Endothelial cell of umbilical vein (primary cell): Measurements from ENCODE around the gene ZNF418. TPM values are rescaled to one million over a fixed set of nuclear protein-coding genes. Genes with fewer than 3 reads are reported as not detected.

Source experiments
- BruUV-seq: library from RNA; stranded (reverse); fragments of 400-500 nt; replicated peaks from 2 replicates; lab custom pipeline; 2021; lab: Mats Ljungman, UMichigan
- CTCF ChIA-PET: fragments of 300-600, 350-600 bp; sonication (Branson Sonifier 250); formaldehyde crosslinking; loops from one replicate; lab custom pipeline; 2021; ENCODE audit warnings: antibody characterized with exemption, inconsistent platforms; lab: Charles Lee
- POLR2A ChIA-PET: fragments of 300-600, 350-600 bp; sonication (Branson Sonifier 250); formaldehyde crosslinking; loops from one replicate; lab custom pipeline; 2021; ENCODE audit warnings: antibody characterized with exemption, inconsistent platforms; lab: Charles Lee
- DNase-seq: peaks from one replicate; pipeline ENCODE4 v3.0.0-alpha.2; 2011; ENCODE audit warnings: low read depth, low spot score
- FAIRE-seq: peaks from 2 replicates; lab custom pipeline; 2011; peaks lifted over from hg19 to GRCh38; lab: Jason Lieb, UNC
- H2AFZ ChIP-seq: 2 replicates; pipeline ENCODE4 v1.6.0; 2012; ENCODE audit warnings: low read depth, low read length, control low read depth, inconsistent platforms
- H3K27ac ChIP-seq: 2 replicates; pipeline ENCODE4 v1.5.1; 2011; ENCODE audit warnings: low read depth, mild to moderate bottlenecking, control low read depth, low read length, moderate library complexity; ENCODE audit not compliant: insufficient read depth
- H3K27me3 ChIP-seq, 2 experiments: 2 replicates each; pipeline versions ENCODE4 v1.6.0 to v1.6.1; 2011; ENCODE audit warnings: low read length in 2 of 2, mixed read lengths in 1 of 2; ENCODE audit not compliant: control insufficient read depth in 2 of 2, insufficient read depth in 2 of 2
- H3K36me3 ChIP-seq, 2 experiments: 2 replicates in 1 of 2; 3 replicates in 1 of 2; pipeline ENCODE4 v1.5.1; 2011; ENCODE audit warnings: low read length in 2 of 2, mild to moderate bottlenecking in 1 of 2, moderate library complexity in 1 of 2; ENCODE audit not compliant: control insufficient read depth in 2 of 2, insufficient read depth in 2 of 2; ENCODE audit errors: extremely low read depth in 1 of 2
- H3K4me1 ChIP-seq: 3 replicates; pipeline ENCODE4 v1.5.1; 2011; ENCODE audit warnings: mild to moderate bottlenecking, low read length; ENCODE audit not compliant: control insufficient read depth, insufficient read depth; ENCODE audit errors: extremely low read depth
- H3K4me2 ChIP-seq: 2 replicates; pipeline ENCODE4 v1.6.1; 2011; ENCODE audit warnings: low read length, control low read depth, mixed read lengths; ENCODE audit not compliant: insufficient read depth
- H3K4me3 ChIP-seq, 3 experiments: fragments of 200-600 bp in 1 of 3; sonication (generic), shearing (Covaris generic) in 1 of 3; replicated peaks in 1 of 3; 2 replicates each; pipeline ENCODE4 v1.5.1; 2011 to 2016; ENCODE audit warnings: control low read depth in 3 of 3, low read length in 3 of 3, mild to moderate bottlenecking in 2 of 3, inconsistent platforms in 1 of 3, low read depth in 1 of 3, moderate library complexity in 1 of 3; ENCODE audit not compliant: insufficient read depth in 1 of 3
- H3K79me2 ChIP-seq: 2 replicates; pipeline ENCODE4 v1.6.0; 2012; ENCODE audit warnings: low read length, inconsistent platforms; ENCODE audit not compliant: control insufficient read depth, insufficient read depth
- H3K9ac ChIP-seq: replicated peaks from 2 replicates; pipeline ENCODE3; 2011; ENCODE audit warnings: low read length, control low read depth; ENCODE audit not compliant: insufficient read depth; ENCODE audit errors: extremely low read depth
- H3K9me1 ChIP-seq: replicated peaks from 3 replicates; pipeline ENCODE4 v1.6.0; 2011; ENCODE audit warnings: mild to moderate bottlenecking, low read length; ENCODE audit not compliant: control insufficient read depth, insufficient read depth; ENCODE audit errors: extremely low read depth
- H3K9me3 ChIP-seq: replicated peaks from 2 replicates; pipeline ENCODE4 v1.5.1; 2012; ENCODE audit warnings: low read length, inconsistent platforms; ENCODE audit not compliant: control insufficient read depth, insufficient read depth
- H4K20me1 ChIP-seq: replicated peaks from 2 replicates; pipeline ENCODE3; 2011; ENCODE audit warnings: mild to moderate bottlenecking, low read length; ENCODE audit not compliant: control insufficient read depth, insufficient read depth; ENCODE audit errors: extremely low read depth
- EZH2 ChIP-seq: IDR thresholded peaks from 2 replicates; pipeline ENCODE4 v1.6.1; 2012; ENCODE audit warnings: borderline replicate concordance, low read depth, mild to moderate bottlenecking, moderate library complexity, low read length, inconsistent platforms; ENCODE audit not compliant: severe bottlenecking
- FOS ChIP-seq: IDR thresholded peaks from 2 replicates; pipeline ENCODE4 v1.6.1; 2011; ENCODE audit warnings: mild to moderate bottlenecking, low read length, moderate library complexity, borderline replicate concordance; ENCODE audit not compliant: insufficient read depth
- GATA2 ChIP-seq: IDR thresholded peaks from 2 replicates; pipeline ENCODE4 v1.7.0; 2011; ENCODE audit warnings: low read depth, mild to moderate bottlenecking, moderate library complexity, mixed read lengths, low read length; ENCODE audit not compliant: insufficient read length, insufficient read depth
- JUN ChIP-seq: IDR thresholded peaks from 2 replicates; pipeline ENCODE4 v1.6.1; 2011; ENCODE audit warnings: borderline replicate concordance, low read depth; ENCODE audit not compliant: insufficient read length, insufficient read depth
- MYC ChIP-seq: IDR thresholded peaks from one replicate; pipeline ENCODE4 v1.6.1; 2011; ENCODE audit warnings: mild to moderate bottlenecking, low read depth, low read length
- POLR2A ChIP-seq: IDR thresholded peaks from 2 replicates; pipeline ENCODE4 v1.6.1; 2012; ENCODE audit warnings: low read depth, mild to moderate bottlenecking, control low read depth, low read length
- POLR2AphosphoS5 ChIP-seq: IDR thresholded peaks from 2 replicates; pipeline ENCODE4 v1.6.1; 2012; ENCODE audit warnings: low read depth, mild to moderate bottlenecking, control low read depth, low read length, moderate library complexity; ENCODE audit not compliant: insufficient read depth
- dilution Hi-C: fragments of 300-500 bp; cut with MboI; formaldehyde crosslinking; loops from one replicate; pipeline ENCODE4 v1.15.0; 2019; ENCODE audit warnings: low sequenced_read_pairs; ENCODE audit not compliant: extremely low pct_ligation_motif_present
- intact Hi-C: fragments of 100-400 bp; cut with micrococcal nuclease; formaldehyde crosslinking; loops from one replicate; pipeline ENCODE4 v1.10.0; 2022
- polyA plus RNA-seq, 4 experiments: library from polyadenylated mRNA; depleted of rRNA in 3 of 4; stranded (reverse) in 3 of 4; unstranded in 1 of 4; fragments of >200 nt; gene quantifications; 2 replicates each; pipeline versions ENCODE4 v1.2.1 to v1.2.3, GENCODE V29; 2011 to 2012; ENCODE audit warnings: missing spikeins in 1 of 4
- total RNA-seq: library from RNA; stranded (reverse); gene quantifications from 2 replicates; pipeline ENCODE4 v1.2.3, GENCODE V29; 2021
- TF ChIP-seq, protein P1 (sequence below): IDR thresholded peaks from 2 replicates; pipeline ENCODE4 v1.6.1; 2011; ENCODE audit not compliant: insufficient read depth, insufficient read length
- TF ChIP-seq, protein P2 (sequence below), 2 donors: IDR thresholded peaks; 1 replicate in 1 of 2; 2 replicates in 1 of 2; pipeline ENCODE4 v1.5.1; 2011; ENCODE audit warnings: low read length in 2 of 2, mild to moderate bottlenecking in 2 of 2, moderate library complexity in 2 of 2, control low read depth in 1 of 2, inconsistent platforms in 1 of 2, low read depth in 1 of 2; ENCODE audit not compliant: insufficient read depth in 1 of 2; ENCODE audit errors: extremely low read depth in 1 of 2

ZNF418 gene
- total and polyA plus RNA-seq, 2 donors (not counting 3 experiments of a cell fraction or from before 2014, with no cell fraction given) = 1.7 to 5.4 TPM

DNA sequence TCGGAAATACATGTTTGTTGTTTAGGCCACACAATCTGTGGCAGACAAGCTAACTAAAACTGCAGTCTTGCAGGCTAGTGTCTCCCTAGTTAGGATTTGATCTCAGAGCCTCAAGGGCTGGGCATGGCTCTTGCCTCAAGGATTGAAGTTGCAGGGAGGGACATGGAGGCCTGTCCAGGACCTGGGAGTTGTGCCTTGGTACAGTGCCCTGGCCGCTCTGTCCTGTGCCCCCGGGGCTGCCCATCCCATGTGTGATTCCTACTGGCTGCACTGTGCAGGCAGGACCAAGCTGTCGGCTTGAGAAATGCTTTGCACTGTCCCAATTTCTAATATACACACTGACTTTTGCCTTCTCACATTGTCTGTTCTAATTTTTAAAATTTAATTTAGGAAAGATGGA is 19.8 kb upstream of the ZNF418 start:
- Histone ChIP-seq H3K27me3 (no peaks in the 10 kb centered on the region), H4K20me1 (no peaks in the 10 kb centered on the region), H3K9me1 (no peaks in the 10 kb centered on the region), H2AFZ (no peak overlapping the region), H3K4me2 (no peak overlapping the region), H3K79me2 (no peaks in the 10 kb centered on the region), H3K9ac (no peak overlapping the region), H3K4me3 (no peak overlapping the region), H3K9me3 (no peaks in the 10 kb centered on the region), H3K36me3 (no peaks in the 10 kb centered on the region), H3K27ac (no peak overlapping the region), H3K4me1 (no peaks in the 10 kb centered on the region)
- TF ChIP-seq, protein P1, sequence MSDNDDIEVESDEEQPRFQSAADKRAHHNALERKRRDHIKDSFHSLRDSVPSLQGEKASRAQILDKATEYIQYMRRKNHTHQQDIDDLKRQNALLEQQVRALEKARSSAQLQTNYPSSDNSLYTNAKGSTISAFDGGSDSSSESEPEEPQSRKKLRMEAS = no peak
- TF ChIP-seq GATA2 (no peak), POLR2AphosphoS5 (no peak), EZH2 (no peak), JUN (no peak), FOS (no peak)
- FAIRE-seq (no peak), DNase-seq (no peak)
- intact Hi-C loops (no loop called here), dilution Hi-C loops (no loop called here)
- CTCF ChIA-PET = no interaction called here
- no TSS peak for BruUV-seq
- POLR2A ChIA-PET = no interaction called here

DNA sequence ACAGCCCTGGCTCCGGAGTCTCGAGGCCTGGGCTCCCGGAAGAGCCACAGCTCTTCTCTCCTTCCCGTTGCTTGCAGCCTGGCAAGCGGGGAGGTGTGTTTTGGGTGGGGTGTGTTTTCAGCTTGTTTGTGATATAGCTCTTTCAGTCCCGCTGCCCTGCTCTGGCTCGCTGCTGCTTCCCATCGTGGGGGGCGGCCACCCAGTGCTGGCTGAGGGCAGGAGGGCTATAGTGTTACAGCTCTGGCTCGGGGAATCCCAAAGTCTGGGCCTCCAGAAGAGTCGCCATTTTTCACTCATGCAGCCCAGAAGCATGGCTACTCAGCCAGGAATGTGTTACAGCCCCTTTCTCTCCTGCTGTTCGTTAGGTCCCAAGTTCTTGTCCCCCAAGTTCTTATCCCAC is 14.5 kb upstream of the ZNF418 start:
- no peaks in the 10 kb centered on the region for H3K9me1 ChIP-seq
- FAIRE-seq = no peak

More for the DNA sequence above, 14.5 kb upstream of the ZNF418 start:
- POLR2A ChIA-PET = no interaction called here
- H3K27ac ChIP-seq = no peak overlapping the region
- CTCF ChIA-PET = interaction anchor here (0.8 kb wide), 1 partner anchor 36 kb away, joined by 3 read pairs; no protein-coding TSS in a partner anchor
- no peaks in the 10 kb centered on the region for H3K9me3 ChIP-seq
- H3K4me3 ChIP-seq = no peak overlapping the region
- no peak overlapping the region for H2AFZ ChIP-seq
- H4K20me1 ChIP-seq = no peaks in the 10 kb centered on the region
- H3K9ac ChIP-seq = no peak overlapping the region
- no peaks in the 10 kb centered on the region for H3K79me2 ChIP-seq
- no peaks in the 10 kb centered on the region for H3K27me3 ChIP-seq
- H3K4me2 ChIP-seq = no peak overlapping the region
- dilution Hi-C loops = no loop called here
- peaks cover 5% of the 10 kb centered on the region for H3K4me1 ChIP-seq
- intact Hi-C loops = loop anchor here (10.0 kb wide), 1 partner anchor 205 kb away; the partner anchor contains the start of gene ZNF329
- TF ChIP-seq POLR2A (no peak), MYC (no peak), FOS (no peak), POLR2AphosphoS5 (no peak), JUN (no peak), GATA2 (no peak), EZH2 (no peak)
- TF ChIP-seq, protein P2, sequence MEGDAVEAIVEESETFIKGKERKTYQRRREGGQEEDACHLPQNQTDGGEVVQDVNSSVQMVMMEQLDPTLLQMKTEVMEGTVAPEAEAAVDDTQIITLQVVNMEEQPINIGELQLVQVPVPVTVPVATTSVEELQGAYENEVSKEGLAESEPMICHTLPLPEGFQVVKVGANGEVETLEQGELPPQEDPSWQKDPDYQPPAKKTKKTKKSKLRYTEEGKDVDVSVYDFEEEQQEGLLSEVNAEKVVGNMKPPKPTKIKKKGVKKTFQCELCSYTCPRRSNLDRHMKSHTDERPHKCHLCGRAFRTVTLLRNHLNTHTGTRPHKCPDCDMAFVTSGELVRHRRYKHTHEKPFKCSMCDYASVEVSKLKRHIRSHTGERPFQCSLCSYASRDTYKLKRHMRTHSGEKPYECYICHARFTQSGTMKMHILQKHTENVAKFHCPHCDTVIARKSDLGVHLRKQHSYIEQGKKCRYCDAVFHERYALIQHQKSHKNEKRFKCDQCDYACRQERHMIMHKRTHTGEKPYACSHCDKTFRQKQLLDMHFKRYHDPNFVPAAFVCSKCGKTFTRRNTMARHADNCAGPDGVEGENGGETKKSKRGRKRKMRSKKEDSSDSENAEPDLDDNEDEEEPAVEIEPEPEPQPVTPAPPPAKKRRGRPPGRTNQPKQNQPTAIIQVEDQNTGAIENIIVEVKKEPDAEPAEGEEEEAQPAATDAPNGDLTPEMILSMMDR (IDR thresholded peaks at IDR 0.05; ENCODE audit: extremely low read depth in 1 of 2, insufficient read depth in 1 of 2, low read depth in 1 of 2, low read length in 2 of 2) = no peak
- TF ChIP-seq, protein P1 = no peak
- BruUV-seq = no TSS peak
- no peaks in the 10 kb centered on the region for H3K36me3 ChIP-seq
- DNase-seq = no peak
